GM13977 (cell line): ENCODE measurements around the gene TECTB.

ENCODE experiments used
- DNase-seq: peaks from one replicate; pipeline ENCODE4 v3.0.0; 2012; ENCODE audit warnings: low spot score
- CTCF ChIP-seq: IDR thresholded peaks from 2 replicates; pipeline ENCODE4 v1.5.1; 2012; ENCODE audit warnings: mild to moderate bottlenecking, control low read depth; ENCODE audit not compliant: insufficient read depth; ENCODE audit errors: extremely low read depth, missing control alignments
- in situ Hi-C: fragments of 300-500 bp; cut with MboI; formaldehyde crosslinking; loops from one replicate; pipeline ENCODE4 v1.12.0; 2022; ENCODE audit warnings: low sequenced_read_pairs, low pct_unique_long_range_greater_than_20kb, mixed read lengths, inconsistent platforms; ENCODE audit not compliant: unreplicated experiment

The TECTB gene

DNA sequence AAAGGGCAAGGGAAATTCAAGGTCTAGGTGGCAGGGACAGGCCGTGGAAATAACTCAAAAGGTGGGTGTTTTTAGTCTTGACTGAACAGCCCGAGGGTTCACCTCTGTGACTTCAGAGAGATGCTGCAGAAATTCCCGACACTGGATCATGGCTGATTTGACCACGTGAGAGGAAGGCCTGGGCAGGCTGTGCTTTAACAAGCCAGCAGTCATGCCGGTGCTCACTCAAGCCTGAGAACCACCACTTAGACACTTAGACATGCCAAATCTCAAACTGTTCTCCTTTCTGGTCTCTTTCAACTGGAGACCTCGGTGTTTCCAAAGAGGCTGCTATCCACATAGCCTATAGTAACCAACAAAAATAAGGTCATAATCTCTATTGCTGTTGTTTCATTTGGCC is 15.4 kb downstream of the TECTB start:
- in situ Hi-C loops: no loop called here
- DNase-seq: no peak

GRCh38 chr10:112299456-112299855 is 16.3 kb downstream of the TECTB start:
- no peak for TF ChIP-seq CTCF
- in situ Hi-C loops: no loop called here
- DNase-seq: no peak

More for the DNA sequence above, 15.4 kb downstream of the TECTB start:
- no peak for TF ChIP-seq CTCF

DNA sequence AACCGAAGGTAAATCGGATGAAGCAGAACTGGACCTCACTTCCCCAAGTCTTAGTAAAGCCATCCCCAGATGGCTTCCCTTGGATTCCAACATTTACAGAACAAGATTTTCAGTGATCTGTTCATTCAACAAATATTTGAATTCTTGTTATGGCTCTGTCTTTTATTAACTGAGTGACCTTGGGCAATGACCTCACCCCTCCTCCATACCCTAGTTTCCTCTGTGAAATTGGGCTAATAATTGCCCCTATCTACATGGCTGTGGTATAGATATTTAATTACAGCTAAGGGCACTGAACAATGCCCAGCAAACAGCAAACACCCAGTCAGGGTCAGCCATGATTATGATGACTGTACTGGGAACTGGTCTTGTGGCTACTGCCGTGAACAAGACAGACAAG is 19.1 kb downstream of the TECTB start:
- no peak for DNase-seq
- in situ Hi-C loops: no loop called here

GRCh38 chr10:112303528-112303927 is 20.3 kb downstream of the TECTB start:
- no peak for TF ChIP-seq CTCF
- in situ Hi-C loops: no loop called here
- no peak for DNase-seq

More for the DNA sequence above, 19.1 kb downstream of the TECTB start:
- TF ChIP-seq CTCF: no peak

- no peak for DNase-seq
Observed at GRCh38 chr10:112304267-112304859, 21.2 kb downstream of the TECTB start.

DNA sequence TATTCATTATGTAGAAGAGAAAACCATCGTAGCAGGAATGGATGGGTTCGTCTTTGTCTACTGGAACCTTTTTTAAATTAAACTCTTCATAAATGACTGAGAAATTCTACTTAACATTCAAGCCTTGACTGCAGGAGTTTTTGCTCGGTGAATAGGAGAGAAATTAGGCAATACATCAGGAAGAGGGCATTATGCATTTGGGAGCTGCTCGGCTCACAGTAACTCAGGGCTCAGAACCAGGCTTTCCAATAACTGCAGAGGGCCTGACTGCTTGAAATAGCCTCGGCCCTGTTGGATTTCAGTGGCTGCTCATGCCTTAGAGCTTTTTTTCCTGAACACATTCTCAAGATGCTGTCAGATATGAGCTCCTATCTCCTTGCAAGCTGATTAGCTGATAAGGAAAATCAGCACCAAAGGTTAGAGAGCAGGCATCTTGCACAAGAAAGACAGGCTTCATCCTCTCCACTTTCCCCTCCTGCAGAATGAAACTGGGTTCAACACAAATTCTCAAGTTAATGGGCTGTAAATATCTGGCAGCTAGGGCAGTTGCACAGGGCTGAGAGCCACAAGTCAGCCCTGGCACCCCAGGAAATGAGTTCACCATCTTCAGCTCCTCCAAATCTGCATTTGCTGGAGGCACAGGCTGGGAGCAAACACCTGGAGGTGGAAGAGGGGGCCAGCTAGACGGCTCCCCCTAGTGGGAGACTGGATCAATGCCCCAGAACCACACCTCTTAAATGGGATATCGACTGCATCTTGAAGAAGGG is 24.3 kb downstream of the TECTB start:
- TF ChIP-seq CTCF: peak; percentile 79
- peak; percentile 69 for DNase-seq
- in situ Hi-C loops: no loop called here

More at GRCh38 chr10:112304267-112304859, 21.2 kb downstream of the TECTB start:
- no peak for TF ChIP-seq CTCF
- in situ Hi-C loops: no loop called here
